Keratinocyte (primary cell): ENCODE measurements around the gene PRKD2.

Experiments
- CTCF ChIP-seq, 3 experiments: IDR thresholded peaks in 1 of 3; conservative IDR thresholded peaks in 1 of 3; optimal IDR thresholded peaks in 1 of 3; 2 replicates in 2 of 3; 3 replicates in 1 of 3; pipeline versions ENCODE3 to v1.5.1; 2011; ENCODE audit warnings: low read length in 3 of 3, mild to moderate bottlenecking in 3 of 3, moderate library complexity in 2 of 3, control low read depth in 1 of 3, inconsistent platforms in 1 of 3; ENCODE audit not compliant: insufficient read depth in 2 of 3; ENCODE audit errors: extremely low read depth in 1 of 3
- EZH2 ChIP-seq: IDR thresholded peaks from one replicate; pipeline ENCODE4 v1.6.1; 2012; ENCODE audit warnings: inconsistent platforms, mild to moderate bottlenecking, low read length, moderate library complexity

- TF ChIP-seq EZH2 = no peak
- no peak for TF ChIP-seq CTCF (optimal IDR thresholded peaks at IDR 0.05 in 1 of 3, IDR thresholded peaks at IDR 0.05 in 1 of 3, conservative IDR thresholded peaks at IDR 0.05 in 1 of 3; ENCODE audit: extremely low read depth in 1 of 3, insufficient read depth in 2 of 3, low read length in 3 of 3)
Observed at GRCh38 chr19:46744005-46744691, 27.2 kb upstream of the PRKD2 start.
